Breast epithelium (tissue), 4 donors: ENCODE measurements around the gene STRIP1. TPM values are rescaled to one million over a fixed set of nuclear protein-coding genes. Genes with fewer than 3 reads are reported as not detected.
A peak's percentile ranks its signal among the peaks of the same experiment; 100 is the strongest.

ENCODE experiments used
- DNase-seq, 2 donors: peaks; one replicate each; pipeline ENCODE4 v3.0.0-alpha.2; 2019; ENCODE audit warnings: low spot score in 2 of 2
- H3K27ac ChIP-seq, 2 donors: fragments of 200-600 bp; sonication (generic) in 1 of 2; one replicate each; pipeline ENCODE4 v1.5.1; 2016 to 2019; ENCODE audit warnings: mild to moderate bottlenecking in 1 of 2
- H3K27me3 ChIP-seq, 2 donors: fragments of 200-600 bp; sonication (generic) in 1 of 2; one replicate each; pipeline versions ENCODE4 v1.5.1 to v1.6.0; 2017 to 2019; ENCODE audit warnings: control low read depth in 1 of 2, mild to moderate bottlenecking in 1 of 2
- H3K36me3 ChIP-seq: fragments of 200-600 bp; one replicate; pipeline ENCODE4 v1.5.1; 2019
- H3K4me1 ChIP-seq, 2 donors: fragments of 200-600 bp; sonication (generic); one replicate each; pipeline ENCODE4 v1.5.1; 2016 to 2019; ENCODE audit warnings: control low read depth in 1 of 2
- H3K4me3 ChIP-seq, 3 donors: fragments of 200-600 bp; sonication (generic); 1 replicate in 2 of 3; 2 replicates in 1 of 3; pipeline ENCODE4 v1.5.1; 2016 to 2019; ENCODE audit warnings: mild to moderate bottlenecking in 3 of 3, moderate library complexity in 2 of 3
- H3K9me3 ChIP-seq, 2 donors: fragments of 200-600 bp; sonication (generic) in 1 of 2; one replicate each; pipeline ENCODE4 v1.5.1; 2016 to 2019; ENCODE audit warnings: control low read depth in 1 of 2
- POLR2A ChIP-seq: fragments of 450-650 bp; IDR thresholded peaks from one replicate; pipeline ENCODE4 v1.6.1; 2016; ENCODE audit warnings: antibody characterized with exemption, mild to moderate bottlenecking, moderate library complexity
- POLR2AphosphoS5 ChIP-seq, 3 donors: sonication (generic); formaldehyde crosslinking; IDR thresholded peaks; one replicate each; pipeline ENCODE4 v1.6.1; 2017; ENCODE audit warnings: antibody characterized with exemption in 3 of 3
- intact Hi-C: fragments of 100-400 bp; cut with DNase I; formaldehyde crosslinking; loops from one replicate; pipeline ENCODE4 v1.15.1; 2023; ENCODE audit warnings: low total_unique reads
- total RNA-seq, 3 donors: library from RNA; depleted of rRNA; stranded (reverse); fragments of >200 nt; gene quantifications; one replicate each; pipeline ENCODE4 v1.1.0, GENCODE V29; 2016
- TF ChIP-seq, protein P1 (sequence below), 3 donors: fragments of 450-650 bp; IDR thresholded peaks; one replicate each; pipeline ENCODE4 v1.5.1; 2016 to 2017; ENCODE audit warnings: antibody characterized with exemption in 3 of 3, mild to moderate bottlenecking in 3 of 3, moderate library complexity in 3 of 3

Gene STRIP1
- total RNA-seq, 3 donors from 2014 or later: 35.7 to 59.0 (median 56.6) TPM

DNA sequence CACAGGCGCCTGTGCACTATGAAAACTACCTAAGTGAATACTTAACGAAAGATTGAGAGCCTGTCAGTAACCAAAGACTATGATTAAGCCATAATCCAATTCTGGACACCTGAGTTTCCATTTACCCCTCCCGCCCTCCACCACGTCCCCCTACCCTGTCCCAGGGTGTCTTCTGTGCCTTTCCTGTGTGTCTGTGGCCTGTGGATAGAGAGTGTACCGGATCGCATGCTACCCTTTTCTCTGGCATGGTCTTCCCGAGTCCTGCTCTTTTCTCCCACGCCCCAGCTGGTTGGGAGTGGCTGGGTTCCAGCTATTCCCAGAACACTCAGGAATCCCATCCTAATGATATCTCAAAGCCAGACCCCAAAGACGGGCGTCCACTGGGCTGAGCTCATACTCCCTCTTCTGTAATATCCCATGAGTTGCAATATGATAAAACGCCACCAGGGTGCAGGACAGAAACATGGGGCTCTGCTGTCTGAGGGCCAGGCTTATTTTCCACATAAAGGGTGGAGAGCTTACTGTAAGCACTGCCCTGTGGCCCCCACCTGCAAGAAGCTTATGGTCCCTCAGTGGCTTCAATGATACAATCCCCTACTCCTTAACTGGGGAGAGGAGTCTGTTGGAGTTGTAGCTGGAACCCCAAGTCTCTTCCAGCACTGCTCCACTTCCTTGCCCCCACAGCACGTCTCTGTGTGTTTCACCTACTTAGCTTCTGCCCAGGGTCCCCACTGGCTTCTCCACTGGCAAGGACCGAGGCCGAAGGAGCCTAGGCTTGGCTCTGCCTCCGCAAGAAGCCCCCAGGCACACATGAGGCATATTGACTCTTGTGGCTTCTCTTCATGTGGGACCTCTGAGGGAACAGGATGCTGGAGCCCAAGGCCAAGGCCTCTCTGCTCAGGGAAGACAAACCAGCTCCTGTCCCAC, 53.7 kb downstream of the STRIP1 start:
- Histone ChIP-seq H3K9me3 (no peaks in the 10 kb centered on the region), H3K27me3 (peaks cover 0 to 12% of the 10 kb centered on the region in 2 donors), H3K4me3 (no peak overlapping the region), H3K4me1 (peaks cover 0 to 4% of the 10 kb centered on the region in 2 donors), H3K36me3 (no peaks in the 10 kb centered on the region), H3K27ac (no peak overlapping the region)
- TF ChIP-seq, protein P1, sequence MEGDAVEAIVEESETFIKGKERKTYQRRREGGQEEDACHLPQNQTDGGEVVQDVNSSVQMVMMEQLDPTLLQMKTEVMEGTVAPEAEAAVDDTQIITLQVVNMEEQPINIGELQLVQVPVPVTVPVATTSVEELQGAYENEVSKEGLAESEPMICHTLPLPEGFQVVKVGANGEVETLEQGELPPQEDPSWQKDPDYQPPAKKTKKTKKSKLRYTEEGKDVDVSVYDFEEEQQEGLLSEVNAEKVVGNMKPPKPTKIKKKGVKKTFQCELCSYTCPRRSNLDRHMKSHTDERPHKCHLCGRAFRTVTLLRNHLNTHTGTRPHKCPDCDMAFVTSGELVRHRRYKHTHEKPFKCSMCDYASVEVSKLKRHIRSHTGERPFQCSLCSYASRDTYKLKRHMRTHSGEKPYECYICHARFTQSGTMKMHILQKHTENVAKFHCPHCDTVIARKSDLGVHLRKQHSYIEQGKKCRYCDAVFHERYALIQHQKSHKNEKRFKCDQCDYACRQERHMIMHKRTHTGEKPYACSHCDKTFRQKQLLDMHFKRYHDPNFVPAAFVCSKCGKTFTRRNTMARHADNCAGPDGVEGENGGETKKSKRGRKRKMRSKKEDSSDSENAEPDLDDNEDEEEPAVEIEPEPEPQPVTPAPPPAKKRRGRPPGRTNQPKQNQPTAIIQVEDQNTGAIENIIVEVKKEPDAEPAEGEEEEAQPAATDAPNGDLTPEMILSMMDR (IDR thresholded peaks at IDR 0.05): peak; percentile 43 to 74 (median 71)
- no peak for TF ChIP-seq POLR2AphosphoS5 (IDR thresholded peaks at IDR 0.05)
- no peak for DNase-seq
- intact Hi-C loops: no loop called here

DNA sequence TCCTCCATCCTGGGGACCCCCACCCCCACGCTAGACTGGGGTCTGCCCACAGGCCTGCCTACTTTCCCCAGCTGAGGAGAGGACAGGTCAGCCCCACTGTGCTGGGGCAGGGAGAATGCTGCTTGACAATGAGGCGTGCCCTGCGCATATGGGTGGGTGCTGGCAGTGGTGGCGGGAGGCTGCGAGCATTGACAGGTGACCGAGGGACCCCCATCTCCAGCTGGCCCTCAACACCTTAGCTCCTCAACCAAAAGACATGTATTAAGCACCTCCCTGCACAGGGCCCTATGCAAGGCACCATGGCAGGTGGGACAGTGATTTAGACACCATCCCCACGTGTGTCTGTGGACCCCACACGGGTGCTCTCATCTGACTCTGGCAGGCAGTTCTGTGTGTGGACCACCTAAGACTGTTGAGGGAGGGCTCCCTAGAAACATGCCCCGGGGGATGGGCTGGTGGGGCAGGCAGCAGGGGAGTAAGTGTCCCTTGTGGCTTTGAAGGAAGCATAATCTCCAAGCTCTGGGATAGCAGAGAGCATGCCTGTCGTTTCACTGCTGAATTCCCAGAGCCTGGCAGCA, 54.4 kb downstream of the STRIP1 start:
- TF ChIP-seq POLR2AphosphoS5 (IDR thresholded peaks at IDR 0.05): no peak
- TF ChIP-seq, protein P1 (IDR thresholded peaks at IDR 0.05): no peak
- TF ChIP-seq POLR2A: no peak
- no peak overlapping the region for H3K27ac ChIP-seq
- no peak for DNase-seq
- intact Hi-C loops: no loop called here
- H3K4me3 ChIP-seq: no peak overlapping the region
- H3K36me3 ChIP-seq: no peaks in the 10 kb centered on the region
- no peaks in the 10 kb centered on the region for H3K9me3 ChIP-seq
- peaks cover 0 to 10% of the 10 kb centered on the region in 2 donors for H3K27me3 ChIP-seq
- peaks cover 0 to 4% of the 10 kb centered on the region in 2 donors for H3K4me1 ChIP-seq

DNA sequence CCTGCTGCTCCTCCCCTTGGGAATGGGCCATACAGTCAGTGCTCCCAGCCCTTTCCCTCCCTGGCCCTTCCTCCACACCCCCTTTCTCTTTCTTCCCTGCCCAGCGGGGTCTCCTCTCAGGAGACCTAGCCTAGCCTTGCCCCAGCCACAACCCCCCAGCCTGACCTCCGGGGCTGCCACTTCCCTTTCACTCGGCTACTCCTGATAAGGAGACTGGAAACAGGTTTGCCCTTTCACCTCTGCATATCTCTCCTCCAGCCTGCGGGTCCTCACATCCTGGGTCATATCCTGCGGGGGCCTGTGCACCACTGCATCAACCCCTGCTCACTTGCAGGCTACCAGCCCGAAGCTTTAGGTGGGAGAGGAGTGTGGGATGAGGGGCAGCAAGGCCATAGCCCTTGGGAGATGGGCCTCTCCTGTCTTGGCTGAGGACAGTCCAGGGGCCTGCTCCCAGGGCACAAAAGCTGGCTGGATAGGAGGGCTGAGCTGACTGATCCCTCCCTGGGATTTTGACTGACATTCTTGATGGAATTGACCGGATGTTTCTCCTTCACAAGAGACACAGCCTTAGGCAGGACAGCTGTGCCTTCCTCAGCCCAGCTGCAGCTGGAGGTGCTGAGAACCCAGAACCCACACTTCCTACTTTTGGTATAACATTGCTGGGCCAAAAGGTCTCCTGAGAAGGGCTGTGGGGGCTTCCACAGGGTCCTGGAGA, 55.3 kb downstream of the STRIP1 start:
- H3K27ac ChIP-seq: no peak overlapping the region
- no peak for DNase-seq
- H3K27me3 ChIP-seq: peaks cover 0 to 1% of the 10 kb centered on the region in 2 donors
- H3K4me1 ChIP-seq: peaks cover 0 to 4% of the 10 kb centered on the region in 2 donors
- H3K36me3 ChIP-seq: no peaks in the 10 kb centered on the region
- H3K9me3 ChIP-seq: no peaks in the 10 kb centered on the region
- no peak for TF ChIP-seq POLR2AphosphoS5 (IDR thresholded peaks at IDR 0.05)
- no peak for TF ChIP-seq POLR2A
- TF ChIP-seq, protein P1 (IDR thresholded peaks at IDR 0.05): no peak
- intact Hi-C loops: no loop called here
- no peak overlapping the region for H3K4me3 ChIP-seq

DNA sequence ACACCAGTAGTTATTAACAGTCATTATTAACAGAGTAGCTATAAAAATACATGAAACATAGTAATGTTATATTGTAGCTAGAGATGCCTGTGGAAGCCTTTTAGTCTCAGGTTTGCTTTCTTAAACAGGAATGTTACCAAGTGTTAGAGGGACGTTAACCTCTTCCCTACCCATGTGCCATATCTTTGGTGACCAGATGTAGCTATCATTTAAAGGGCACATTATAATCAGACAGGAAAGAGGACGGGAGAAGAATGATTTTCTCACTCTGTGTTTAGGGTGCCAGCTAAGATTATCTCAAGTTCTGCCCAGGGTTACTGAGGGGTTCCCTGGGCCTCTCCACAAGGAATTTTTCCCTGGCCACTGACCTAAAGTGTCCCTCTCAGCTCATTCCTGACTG, 57.0 kb downstream of the STRIP1 start:
- Histone ChIP-seq H3K27me3 (no peaks in the 10 kb centered on the region), H3K36me3 (no peaks in the 10 kb centered on the region), H3K4me1 (peaks cover 0 to 4% of the 10 kb centered on the region in 2 donors), H3K27ac (no peak overlapping the region), H3K4me3 (no peak overlapping the region), H3K9me3 (no peaks in the 10 kb centered on the region)
- no peak for DNase-seq
- intact Hi-C loops: no loop called here
- TF ChIP-seq POLR2A (no peak), POLR2AphosphoS5 (IDR thresholded peaks at IDR 0.05) (no peak)
- TF ChIP-seq, protein P1 (IDR thresholded peaks at IDR 0.05): no peak
